ENCODE measurements around the gene SCUBE3.

DNA sequence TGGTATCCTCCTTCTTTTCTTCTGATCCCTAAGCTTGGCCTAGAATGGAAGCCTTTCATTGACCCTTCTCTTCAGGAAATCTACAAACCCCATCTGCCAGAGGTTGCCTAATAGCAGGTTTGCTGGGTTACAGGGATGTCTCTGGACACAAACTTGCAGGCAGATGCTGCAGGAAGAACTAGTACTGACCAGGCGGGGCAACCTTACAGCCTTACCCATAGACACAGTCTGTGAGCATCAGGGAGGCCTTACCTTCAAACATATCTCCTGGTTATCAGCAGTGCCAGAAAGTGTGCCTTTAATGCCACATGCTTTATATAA lies 2.6 kb downstream of the SCUBE3 start:
- no peak for TF ChIP-seq CTCF (IDR thresholded peaks at IDR 0.05)
- TF ChIP-seq POLR2AphosphoS5 (IDR thresholded peaks at IDR 0.05), result no peak
- no peak for TF ChIP-seq EP300 (IDR thresholded peaks at IDR 0.05)
